SH-SY5Y (cell line): ENCODE data around the gene CDS2.

Experiments
- GATA2 ChIP-seq: IDR thresholded peaks from 2 replicates; pipeline ENCODE4 v1.6.1; 2011; ENCODE audit warnings: mild to moderate bottlenecking, low read depth, low read length
- GATA3 ChIP-seq: IDR thresholded peaks from 2 replicates; pipeline ENCODE4 v1.6.1; 2011; ENCODE audit warnings: low read depth, mild to moderate bottlenecking, low read length, moderate library complexity

DNA sequence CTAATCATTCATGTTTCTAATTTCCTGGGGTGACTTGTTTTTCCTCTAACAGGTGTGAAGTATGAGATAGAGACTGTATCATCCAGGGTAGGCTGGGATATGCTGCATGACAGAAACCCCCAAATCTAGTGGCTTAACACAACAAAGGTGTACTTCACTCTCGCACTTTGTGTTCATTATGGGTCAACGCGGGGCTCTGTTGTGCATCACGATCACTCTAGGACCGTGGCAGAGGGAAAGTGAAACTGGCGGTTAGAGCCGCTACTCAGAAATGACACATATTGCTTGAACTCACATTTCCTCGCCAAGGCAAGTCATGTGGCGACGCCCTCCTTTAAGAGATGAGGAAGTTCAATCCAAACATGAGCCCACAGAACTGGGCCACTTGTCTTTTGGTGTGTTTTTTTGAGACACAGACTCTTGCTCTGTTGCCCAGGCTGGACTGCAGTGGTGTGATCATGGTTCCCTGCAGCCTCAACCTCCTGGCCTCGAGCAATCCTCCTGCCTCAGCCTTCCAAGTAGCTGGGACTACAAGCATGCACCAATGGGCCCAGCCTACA lies 48.3 kb upstream of the CDS2 start:
- TF ChIP-seq GATA3 (no peak), GATA2 (no peak)
